GM23338 (cell line): Measurements from ENCODE around the gene MCEE. TPM values are rescaled to one million over a fixed set of nuclear protein-coding genes. Genes with fewer than 3 reads are reported as not detected.
"Not testable (repeated sequence)": the region's sequence is repeated elsewhere in the genome, so short reads cannot be mapped to it uniquely, and the experiment has no call there.

ENCODE experiments used
- ATAC-seq: fragments of 200-7000 bp; cut with Tn5 transposase; 3 replicates; pipeline ENCODE4 v1.9.1; 2020
- DNase-seq: peaks from one replicate; pipeline ENCODE4 v3.0.0-alpha.2; 2015; ENCODE audit warnings: low spot score
- H2AFZ ChIP-seq: fragments of 200-600 bp; sonication (generic); 2 replicates; pipeline ENCODE4 v1.8.0; 2016; ENCODE audit warnings: antibody characterized with exemption, mild to moderate bottlenecking, moderate library complexity
- H3F3A ChIP-seq: fragments of 200-600 bp; sonication (generic); replicated peaks from 2 replicates; pipeline ENCODE4 v1.8.0; 2017; ENCODE audit warnings: antibody characterized with exemption, mixed run types, low read depth
- H3K27ac ChIP-seq: fragments of 200-600 bp; sonication (generic); 2 replicates; pipeline ENCODE4 v1.6.1; 2016; ENCODE audit warnings: low read depth
- H3K27me3 ChIP-seq: fragments of 200-600 bp; sonication (generic); 2 replicates; pipeline ENCODE4 v1.8.0; 2016; ENCODE audit warnings: mild to moderate bottlenecking, mixed run types, moderate library complexity; ENCODE audit not compliant: insufficient read depth
- H3K36me3 ChIP-seq: fragments of 200-600 bp; sonication (generic); 2 replicates; pipeline ENCODE4 v1.8.0; 2016; ENCODE audit warnings: mild to moderate bottlenecking; ENCODE audit not compliant: insufficient read depth
- H3K4me1 ChIP-seq: fragments of 200-600 bp; sonication (generic); 2 replicates; pipeline ENCODE4 v1.8.0; 2016; ENCODE audit warnings: mild to moderate bottlenecking, moderate library complexity; ENCODE audit not compliant: insufficient read depth
- H3K4me2 ChIP-seq: fragments of 200-600 bp; sonication (generic); 2 replicates; pipeline ENCODE4 v1.7.1; 2017; ENCODE audit warnings: mixed run types
- H3K4me3 ChIP-seq: fragments of 200-600 bp; sonication (generic); 2 replicates; pipeline ENCODE4 v1.6.1; 2016; ENCODE audit warnings: mixed run types
- H3K79me2 ChIP-seq: fragments of 200-600 bp; sonication (generic); replicated peaks from 2 replicates; pipeline ENCODE4 v1.8.0; 2017; ENCODE audit warnings: mild to moderate bottlenecking; ENCODE audit not compliant: insufficient read depth
- H3K9me2 ChIP-seq: fragments of 200-600 bp; sonication (generic); 2 replicates; pipeline ENCODE4 v1.8.0; 2017; ENCODE audit not compliant: insufficient read depth
- H4K20me1 ChIP-seq: fragments of 200-600 bp; sonication (generic); replicated peaks from 2 replicates; pipeline ENCODE4 v1.8.0; 2017; ENCODE audit warnings: mild to moderate bottlenecking; ENCODE audit not compliant: insufficient read depth
- H3K27ac Mint-ChIP-seq: 2 replicates; pipeline ENCODE4 v1.8.0; 2020; ENCODE audit warnings: inconsistent platforms, mild to moderate bottlenecking, moderate library complexity, mixed read lengths
- H3K27me3 Mint-ChIP-seq: 3 replicates; pipeline ENCODE4 v1.8.0; 2022; ENCODE audit warnings: low read depth, mild to moderate bottlenecking, moderate library complexity, mixed read lengths, inconsistent platforms; ENCODE audit not compliant: insufficient read depth, poor library complexity
- H3K36me3 Mint-ChIP-seq: 3 replicates; pipeline ENCODE4 v1.8.0; 2021; ENCODE audit warnings: low read depth, mild to moderate bottlenecking, inconsistent platforms, moderate library complexity, mixed read lengths
- H3K4me1 Mint-ChIP-seq: 3 replicates; pipeline ENCODE4 v1.8.0; 2020; ENCODE audit warnings: mild to moderate bottlenecking, inconsistent platforms, mixed read lengths
- H3K4me3 Mint-ChIP-seq: 3 replicates; pipeline ENCODE4 v1.8.0; 2021; ENCODE audit warnings: moderate library complexity, mild to moderate bottlenecking, inconsistent platforms, mixed read lengths
- H3K9me3 Mint-ChIP-seq: 3 replicates; pipeline ENCODE4 v1.8.0; 2020; ENCODE audit warnings: moderate library complexity, mild to moderate bottlenecking, inconsistent platforms, mixed read lengths
- JUNB ChIP-seq: IDR thresholded peaks from one replicate; pipeline ENCODE4 v1.6.1; 2016; ENCODE audit warnings: antibody characterized with exemption; ENCODE audit not compliant: unreplicated experiment
- REST ChIP-seq: IDR thresholded peaks from one replicate; pipeline ENCODE4 v1.6.1; 2018; ENCODE audit warnings: antibody characterized with exemption; ENCODE audit not compliant: unreplicated experiment
- ZNF114 ChIP-seq: fragments of 250-450 bp; sonication (Bioruptor Pico); IDR thresholded peaks from 2 replicates; pipeline ENCODE4 v1.5.0; 2020; ENCODE audit warnings: mild to moderate bottlenecking, moderate library complexity
- ZNF331 ChIP-seq: fragments of 250-450 bp; sonication (Bioruptor Pico); IDR thresholded peaks from 2 replicates; pipeline ENCODE4 v1.5.0; 2020; ENCODE audit warnings: low read depth, mild to moderate bottlenecking, moderate library complexity
- ZNF462 ChIP-seq: fragments of 250-450 bp; sonication (Bioruptor Pico); IDR thresholded peaks from 2 replicates; pipeline ENCODE4 v1.5.0; 2020; ENCODE audit warnings: mild to moderate bottlenecking, moderate library complexity
- polyA plus RNA-seq: library from polyadenylated mRNA; unstranded; fragments of >200 nt; fragmentation: Nextera tagmentation; extraction: Ambion mirVana; gene quantifications from 2 replicates; pipeline ENCODE4 v1.2.1, GENCODE V29; 2016
- total RNA-seq: library from RNA; depleted of rRNA; stranded (reverse); fragments of >200 nt; shearing (Covaris generic); gene quantifications from 2 replicates; pipeline ENCODE4 v1.2.3, GENCODE V29; 2014

The MCEE gene
- total and polyA plus RNA-seq, 2 experiments from 2014 or later, result 8.4 to 26.2 TPM

- no peak for TF ChIP-seq ZNF462 (CRISPR knock-in tag)
Measured at GRCh38 chr2:71133603-71134002, 3.6 kb upstream of the MCEE start (continued).

GRCh38 chr2:71131387-71132166, 1.5 kb upstream of the MCEE start:
- H3K9me3 Mint-ChIP-seq, H3K4me1 ChIP-seq, H3F3A ChIP-seq, H3K9me2 ChIP-seq, H3K27ac ChIP-seq, H3K4me1 Mint-ChIP-seq, H4K20me1 ChIP-seq, H3K27me3 Mint-ChIP-seq, H3K4me3 Mint-ChIP-seq, ATAC-seq, H3K27ac Mint-ChIP-seq, H3K27me3 ChIP-seq, DNase-seq, H2AFZ ChIP-seq: not testable (repeated sequence)
- H3K36me3 ChIP-seq, result peaks cover 29% of the 10 kb centered on the region
- H3K79me2 ChIP-seq, result peaks cover 53% of the 10 kb centered on the region
- H3K36me3 Mint-ChIP-seq, result peaks cover 24% of the 10 kb centered on the region; the same call in 2 of the 3 replicates
- H3K4me3 ChIP-seq, result peak overlapping the region; percentile 65
- H3K4me2 ChIP-seq, result peak overlapping the region; percentile 94

- Mint-ChIP-seq H3K27me3 (peaks cover 4% of the 10 kb centered on the region), H3K4me1 (peaks cover 2% of the 10 kb centered on the region; the same call in 1 of the 3 replicates), H3K4me3 (no peak overlapping the region), H3K36me3 (peaks cover 18% of the 10 kb centered on the region; the same call in 2 of the 3 replicates), H3K9me3 (no peaks in the 10 kb centered on the region), H3K27ac (no peak overlapping the region)
- Histone ChIP-seq H3K27me3 (no peaks in the 10 kb centered on the region), H3K36me3 (peaks cover 23% of the 10 kb centered on the region), H4K20me1 (peaks cover 9% of the 10 kb centered on the region), H3K4me2 (peak overlapping the region; percentile 94), H3K4me3 (peak overlapping the region; percentile 65), H3K4me1 (peaks cover 9% of the 10 kb centered on the region), H3K9me2 (no peaks in the 10 kb centered on the region), H3F3A (no peaks in the 10 kb centered on the region), H3K79me2 (peaks cover 53% of the 10 kb centered on the region), H2AFZ (peak overlapping the region; percentile 96; the same call in 1 of the 2 replicates), H3K27ac (peak overlapping the region; percentile 89)
- ATAC-seq (peak; percentile 29), DNase-seq (peak; percentile 37)
- TF ChIP-seq JUNB (no peak), ZNF114 (CRISPR knock-in tag) (no peak), REST (no peak), ZNF331 (CRISPR knock-in tag) (no peak)
Measured at GRCh38 chr2:71130905-71131244, 846 bp upstream of the MCEE start.
